GM18867 (cell line): ENCODE results near the gene RAD9B.
A peak's percentile ranks its signal among the peaks of the same experiment; 100 is the strongest.
"Not testable (repeated sequence)": the region's sequence is repeated elsewhere in the genome, so short reads cannot be mapped to it uniquely, and the experiment has no call there.

ENCODE experiments used
- ATAC-seq: cut with Tn5 transposase; IDR thresholded peaks from one replicate; pipeline ENCODE4 v1.9.1; 2021; ENCODE audit warnings: mild to moderate bottlenecking, moderate library complexity; ENCODE audit not compliant: unreplicated experiment

The RAD9B gene

DNA sequence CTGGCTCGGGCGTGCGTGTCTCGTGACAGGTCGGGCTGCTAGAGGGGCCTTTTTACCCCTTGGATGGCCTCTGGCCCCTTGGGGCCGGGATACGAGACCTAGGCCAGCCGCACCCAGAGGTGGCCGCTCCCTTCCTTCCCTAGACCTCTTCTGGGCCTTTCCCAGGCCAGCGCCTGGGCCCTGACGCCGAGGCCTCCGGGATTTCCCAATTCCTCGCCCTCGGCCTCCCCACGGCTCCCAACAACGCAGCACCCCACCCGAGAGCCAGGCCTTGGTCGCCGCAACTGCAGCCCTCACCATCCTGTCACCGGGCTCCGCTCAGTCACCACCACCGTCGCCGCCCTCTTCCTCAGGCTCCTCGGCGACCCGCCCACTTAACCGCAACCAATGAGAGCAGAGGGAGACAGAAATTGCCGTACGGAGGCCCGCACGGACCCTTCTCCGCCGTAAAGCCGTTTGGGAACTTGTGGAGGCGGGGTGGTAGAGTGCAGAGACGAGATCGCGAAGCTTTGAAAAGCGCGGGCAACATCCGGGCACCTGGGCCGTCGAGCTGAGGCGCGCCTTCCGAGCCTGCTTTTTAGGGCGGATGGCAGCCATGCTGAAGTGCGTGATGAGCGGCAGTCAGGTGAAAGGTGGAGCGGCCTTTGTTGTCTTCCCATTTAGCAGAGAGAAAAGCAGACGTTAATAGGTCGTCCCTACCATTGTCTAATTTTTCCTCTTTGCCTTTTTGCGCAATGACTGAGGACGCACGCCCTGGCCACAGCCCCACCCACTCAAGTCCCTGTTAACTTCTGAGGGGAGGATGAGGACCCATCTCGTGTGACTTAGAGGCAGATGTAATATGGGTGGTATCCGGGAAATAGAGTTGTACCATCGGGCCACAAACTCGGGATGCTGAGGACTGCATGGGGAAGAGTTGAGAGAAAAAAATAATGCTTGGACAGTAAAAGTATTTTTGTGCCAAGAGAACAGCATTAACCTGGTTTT lies at the start of gene RAD9B, which contains the start of gene VPS29:
Gene RAD9B, plus strand, starts transcription at position 580 of the 987 bp plus-strand sequence. Its CDS starts 7 bp downstream, at position 587.
Gene VPS29, minus strand, starts transcription at position 360 of the 987 bp plus-strand sequence. Its CDS starts 60 bp downstream, at position 300.
- ATAC-seq = peak; percentile 93

DNA sequence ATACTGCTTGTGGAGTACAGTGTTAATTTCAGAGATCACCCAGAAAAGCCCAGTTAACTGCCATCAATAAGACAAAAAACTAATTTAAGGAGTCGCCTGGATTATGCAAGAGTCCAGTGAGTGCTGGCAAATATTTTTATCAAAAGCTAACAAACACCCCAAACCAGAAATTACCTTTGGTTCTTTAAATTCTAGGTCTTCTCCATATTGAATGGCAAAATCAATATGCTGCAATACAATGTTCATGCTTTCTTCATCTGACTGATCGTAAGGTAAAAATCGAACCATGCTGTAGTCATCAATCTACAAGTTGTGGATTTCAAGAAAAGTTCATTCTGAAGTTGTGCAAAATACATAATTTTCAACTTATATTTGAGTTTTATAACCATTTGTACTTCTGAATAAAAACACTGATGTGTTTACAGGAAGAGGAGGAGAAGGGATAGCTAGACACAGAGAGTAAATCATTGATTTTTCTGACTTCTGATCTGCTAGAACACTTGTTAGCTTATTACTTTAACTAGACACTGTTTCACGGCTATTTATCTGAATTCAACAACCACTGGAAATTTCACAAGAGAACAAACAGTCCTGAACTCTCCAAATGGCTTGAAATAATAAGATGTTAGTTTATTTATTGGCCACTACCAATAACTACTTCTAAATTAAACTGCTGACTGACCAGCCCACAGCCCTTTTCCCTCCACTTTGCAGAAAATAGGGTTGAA lies 48.4 kb upstream of the RAD9B start:
- ATAC-seq = no peak

DNA sequence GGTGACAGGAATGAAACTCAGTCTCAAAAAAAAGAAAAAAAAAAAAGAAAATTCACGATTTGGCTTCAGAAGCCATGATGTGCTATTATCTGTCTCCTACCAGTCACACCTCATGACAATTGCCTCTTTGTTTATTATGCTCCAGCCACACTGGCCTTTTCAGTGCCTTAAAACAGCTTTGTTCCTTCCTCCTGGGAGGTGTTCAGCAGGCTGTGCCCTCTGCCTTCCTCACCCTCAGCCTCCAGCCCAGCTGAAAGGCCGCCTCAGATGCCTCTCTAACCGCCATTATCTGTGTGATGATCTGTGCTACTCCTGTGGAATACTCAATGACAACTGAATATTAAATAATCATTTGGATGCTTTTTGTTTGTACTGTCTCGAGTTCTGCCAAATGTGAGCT lies 43.4 kb upstream of the RAD9B start:
- ATAC-seq = no peak

DNA sequence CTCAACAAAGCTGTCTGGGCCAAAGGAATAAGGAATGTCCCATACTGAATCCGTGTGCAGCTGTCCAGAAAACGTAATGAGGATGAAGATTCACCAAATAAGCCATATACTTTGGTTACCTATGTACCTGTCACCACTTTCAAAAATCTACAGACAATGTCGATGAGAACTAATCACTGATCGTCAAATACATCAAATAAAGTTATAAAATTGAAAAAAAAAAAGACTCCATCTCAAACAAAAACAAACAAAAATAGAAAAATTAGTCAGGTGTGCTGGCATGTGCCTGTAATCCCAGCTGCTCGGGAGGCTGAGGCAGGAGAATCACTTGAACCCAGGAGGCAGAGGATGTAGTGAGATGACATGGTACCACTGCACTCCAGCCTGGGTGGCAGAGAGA lies 40.9 kb upstream of the RAD9B start:
- ATAC-seq = not testable (repeated sequence)

DNA sequence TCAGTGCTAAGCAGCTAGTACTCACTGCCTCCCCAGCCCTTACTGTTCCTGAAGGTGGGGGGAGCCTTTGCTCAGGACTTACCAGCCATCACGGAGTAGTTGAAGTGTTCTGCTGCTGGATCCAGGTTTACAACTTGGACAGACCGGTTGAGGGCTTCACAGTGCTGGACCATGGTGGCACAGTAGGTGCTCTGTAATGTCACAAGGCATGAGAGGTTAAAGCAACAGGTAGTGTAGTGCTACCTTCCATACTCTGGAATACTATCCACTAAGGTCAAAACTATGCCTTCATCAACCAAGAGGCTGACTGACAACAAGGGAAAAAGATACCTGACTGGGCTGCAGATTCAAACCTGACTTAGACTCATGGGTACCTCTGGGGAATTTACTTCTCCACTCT lies 37.1 kb upstream of the RAD9B start:
- no peak for ATAC-seq

DNA sequence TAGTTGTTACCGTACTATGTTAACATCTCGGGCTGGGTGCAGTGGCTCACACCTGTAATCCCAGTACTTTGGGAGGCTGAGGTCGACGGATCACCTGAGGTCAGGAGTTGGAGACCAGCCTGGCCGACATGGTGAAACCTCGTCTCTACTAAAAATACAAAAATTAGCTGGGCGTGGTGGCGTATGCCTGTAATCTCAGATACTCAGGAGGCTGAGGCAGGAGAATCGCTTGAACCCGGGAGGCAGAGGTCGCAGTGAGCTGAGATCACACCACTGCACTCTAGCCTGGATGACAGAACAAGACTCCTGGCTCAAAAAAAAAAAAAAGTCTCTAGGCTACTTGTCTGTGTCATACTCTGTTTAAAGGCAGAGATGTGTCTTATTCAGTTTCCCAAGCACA lies 36.4 kb upstream of the RAD9B start:
- not testable (repeated sequence) for ATAC-seq

DNA sequence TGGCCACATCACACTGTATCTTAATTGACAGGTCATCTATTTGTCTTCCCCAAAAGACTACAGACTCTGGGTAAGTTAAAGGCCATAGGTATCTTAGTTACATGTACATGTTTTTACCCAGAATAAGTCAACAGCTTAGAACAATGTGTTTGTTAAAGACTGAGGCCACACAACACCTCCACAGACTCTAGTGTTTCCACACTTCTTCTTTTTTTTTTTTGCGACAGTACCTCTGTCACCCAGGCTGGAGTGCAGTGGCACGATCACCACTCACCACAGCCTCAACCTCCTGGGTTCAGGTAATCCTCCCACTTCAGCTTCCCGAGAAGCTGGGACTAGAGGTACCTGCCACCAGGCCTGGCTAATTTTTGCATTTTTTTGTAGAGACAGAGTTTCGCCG lies 35.3 kb upstream of the RAD9B start:
- ATAC-seq = no peak

DNA sequence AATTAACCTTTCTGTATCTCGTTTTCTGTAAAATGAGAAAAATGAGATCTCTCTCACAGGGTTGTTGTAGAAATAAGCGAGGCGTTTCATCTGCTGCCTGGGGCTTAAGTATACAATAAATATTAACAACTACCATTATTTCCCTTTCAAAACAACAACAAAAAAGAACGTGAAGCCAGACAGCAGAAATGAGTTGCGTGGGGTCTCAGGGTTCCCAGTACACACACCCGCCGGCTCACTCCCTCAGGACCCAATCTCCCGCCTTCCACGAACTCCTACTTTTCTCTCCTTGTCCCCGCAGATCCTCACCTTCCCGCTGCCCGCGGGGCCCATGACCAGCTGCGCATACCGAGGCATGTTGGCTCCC lies 34.3 kb upstream of the RAD9B start:
- no peak for ATAC-seq

DNA sequence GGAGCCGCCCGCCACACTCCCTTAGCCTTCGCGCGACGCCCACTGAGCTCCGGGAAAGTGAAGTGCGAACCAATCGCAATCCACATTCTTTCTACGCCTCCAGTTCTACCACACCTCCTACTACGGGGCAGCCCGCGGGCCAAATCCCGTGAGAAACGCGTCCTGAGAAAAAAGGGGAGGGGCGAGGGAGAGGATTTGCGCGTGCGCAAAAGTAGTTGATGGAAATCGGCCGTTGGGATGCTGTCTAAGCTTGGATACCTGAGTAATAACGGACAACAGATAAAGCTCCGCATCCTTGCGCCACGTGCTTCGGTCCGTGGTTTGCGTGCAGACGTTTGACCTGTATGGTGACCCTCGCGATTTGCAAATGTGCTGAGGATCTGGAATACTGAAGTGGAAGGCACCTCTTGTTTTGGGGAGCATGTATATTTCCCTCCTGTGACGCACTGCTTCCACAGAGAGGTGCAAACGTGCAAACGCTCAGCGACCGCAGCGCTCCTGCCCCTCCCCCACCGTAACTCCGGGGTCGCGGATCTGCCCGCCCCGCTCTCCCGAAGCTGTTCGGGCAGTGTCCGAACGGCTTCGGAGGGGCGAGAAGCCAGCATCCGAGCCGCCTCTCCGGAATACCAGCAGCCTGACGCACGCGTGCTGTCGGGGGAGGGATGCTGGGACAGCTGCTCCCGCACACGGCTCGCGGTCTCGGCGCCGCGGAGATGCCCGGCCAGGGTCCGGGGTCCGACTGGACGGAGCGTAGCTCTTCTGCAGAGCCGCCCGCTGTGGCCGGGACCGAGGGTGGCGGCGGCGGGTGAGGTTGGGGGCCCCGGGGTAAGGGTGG lies 33.7 kb upstream of the RAD9B start, which contains the start of the genes FAM216A and GPN3:
Gene FAM216A, plus strand, starts transcription at position 632 of the 835 bp plus-strand sequence. Its CDS starts 31 bp downstream, at position 663.
Gene GPN3, minus strand, starts transcription at position 44 of the 835 bp plus-strand sequence. CDS start 54 bp downstream, outside the sequence.
- ATAC-seq = peak; percentile 73

DNA sequence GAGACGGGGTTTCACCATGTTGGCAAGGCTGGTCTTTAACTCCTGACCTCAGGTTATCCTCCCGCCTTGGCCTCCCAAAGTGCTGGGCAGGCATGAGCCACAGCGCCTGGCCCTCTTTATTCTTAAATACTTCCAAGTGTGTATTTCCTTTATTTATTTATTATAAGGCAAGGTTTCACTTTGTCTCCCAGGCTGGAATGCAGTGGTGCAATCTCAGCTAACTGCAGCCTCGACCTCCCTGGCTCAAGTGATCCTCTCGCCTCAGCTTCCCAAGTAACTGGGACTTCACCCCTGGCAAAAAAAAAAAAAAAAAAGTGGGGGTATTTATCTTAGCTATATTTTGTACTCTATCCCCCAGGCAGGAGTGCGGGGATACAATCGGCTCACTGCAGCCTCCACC lies 26.7 kb upstream of the RAD9B start:
- no peak for ATAC-seq

DNA sequence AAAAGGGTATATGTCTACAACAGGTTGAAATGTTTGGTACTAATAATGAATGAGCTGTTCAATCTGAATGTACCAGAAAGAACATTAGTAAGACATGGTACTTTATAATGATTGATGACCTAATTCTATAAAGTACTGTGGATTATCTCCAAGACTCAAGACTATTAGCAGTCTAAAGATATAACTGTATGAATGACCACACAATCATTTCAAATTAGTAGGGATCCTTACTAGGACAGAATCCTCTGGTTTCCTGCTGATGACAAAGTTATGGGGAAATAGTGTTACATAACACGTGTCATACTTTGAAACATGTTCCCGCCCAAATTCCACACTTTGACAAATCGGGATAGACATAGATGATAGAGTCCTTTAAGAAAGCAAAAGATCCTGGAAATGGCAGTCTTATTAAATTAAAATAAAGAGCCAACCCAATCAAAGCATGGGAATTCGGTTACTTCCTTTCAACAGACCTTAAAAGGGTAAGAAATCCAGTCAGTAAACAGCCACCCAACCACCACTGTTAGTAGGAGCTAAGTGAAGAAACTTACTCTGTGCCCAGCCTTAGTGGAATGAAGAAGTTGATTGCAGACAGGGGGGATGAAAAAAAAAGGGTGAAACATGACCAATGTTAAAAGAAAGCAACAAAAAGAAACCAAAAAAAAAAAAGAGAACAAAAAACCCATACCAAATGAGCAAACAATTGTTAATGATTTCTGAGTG lies 3.0 kb upstream of the RAD9B start:
- no peak for ATAC-seq

DNA sequence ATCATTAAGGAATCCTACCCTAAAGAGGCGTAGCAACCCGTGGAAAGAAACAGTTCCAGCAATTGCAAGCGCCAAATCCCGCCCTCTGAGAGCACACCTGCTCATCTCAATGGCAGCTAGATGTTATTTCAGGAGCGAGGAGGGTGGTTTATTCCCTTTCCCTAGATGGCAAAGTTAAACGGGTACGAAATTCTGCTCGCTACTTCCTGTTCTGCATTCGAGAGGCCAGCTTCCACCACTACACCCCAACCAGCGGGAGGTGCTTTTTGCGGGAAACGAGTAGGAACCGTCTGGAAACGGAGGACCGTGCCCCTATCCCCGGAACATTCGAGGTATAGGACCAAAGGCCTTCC lies 756 bp upstream of the RAD9B start:
- ATAC-seq = peak; percentile 18

DNA sequence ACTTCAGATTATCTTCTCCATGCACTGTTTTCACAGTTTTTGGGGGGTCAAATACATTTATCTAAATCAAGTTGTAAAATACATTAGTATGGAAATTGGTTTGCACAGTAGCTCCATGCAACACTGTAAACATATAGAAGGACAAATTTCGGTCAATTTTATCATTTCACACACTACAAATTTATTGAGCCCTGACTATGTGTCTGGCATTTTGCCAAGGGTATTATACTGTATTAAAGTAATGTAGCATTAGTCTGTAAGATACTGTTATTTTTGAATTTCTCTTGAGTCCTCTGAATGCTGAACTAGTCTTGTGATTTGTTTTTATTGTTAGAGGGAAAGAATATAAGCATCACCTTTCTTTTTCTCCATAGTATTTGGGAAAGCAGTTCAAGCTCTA lies 1.3 kb downstream of the RAD9B start:
- no peak for ATAC-seq

DNA sequence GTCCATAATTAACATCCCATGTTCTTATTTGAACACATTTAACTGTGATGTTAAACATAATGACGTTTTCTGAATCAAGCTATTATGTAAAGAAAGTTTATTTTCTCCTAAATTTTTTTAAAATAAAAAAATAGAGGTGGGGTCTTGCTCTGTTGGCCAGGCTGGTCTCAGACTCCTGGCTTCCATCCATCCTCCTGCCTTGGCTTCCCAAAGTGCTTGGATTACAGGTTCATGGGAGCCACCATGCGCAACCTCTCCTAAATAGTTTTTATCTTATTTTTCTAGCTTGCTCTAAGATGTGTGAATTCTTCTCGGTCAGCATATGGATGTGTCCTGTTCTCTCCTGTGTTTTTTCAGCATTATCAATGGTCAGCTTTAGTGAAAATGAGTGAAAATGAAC lies 3.2 kb downstream of the RAD9B start:
- no peak for ATAC-seq

DNA sequence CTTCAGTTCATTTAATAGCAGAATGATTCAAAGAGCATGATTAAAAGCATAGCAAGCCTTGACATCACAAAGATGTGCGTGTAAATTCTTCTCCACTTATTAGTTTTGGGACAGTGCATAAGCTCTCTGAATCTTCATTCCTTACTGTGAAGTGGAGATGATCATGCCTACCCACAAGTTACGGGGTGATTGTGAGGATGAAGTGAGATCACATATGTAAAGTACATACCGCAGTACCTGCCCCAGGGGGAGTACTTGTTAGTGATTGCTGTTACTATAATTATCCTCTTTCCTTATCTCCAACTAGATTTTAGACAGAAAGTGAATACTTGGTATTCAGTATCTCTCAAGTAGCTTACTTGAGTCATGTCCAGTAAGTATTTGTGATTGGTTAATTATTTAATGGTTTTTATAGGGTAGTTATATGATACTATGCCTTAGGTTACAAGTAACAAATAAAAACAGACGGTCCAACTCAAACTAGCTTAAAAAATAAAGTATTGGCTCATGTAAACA lies 6.0 kb downstream of the RAD9B start:
- no peak for ATAC-seq

DNA sequence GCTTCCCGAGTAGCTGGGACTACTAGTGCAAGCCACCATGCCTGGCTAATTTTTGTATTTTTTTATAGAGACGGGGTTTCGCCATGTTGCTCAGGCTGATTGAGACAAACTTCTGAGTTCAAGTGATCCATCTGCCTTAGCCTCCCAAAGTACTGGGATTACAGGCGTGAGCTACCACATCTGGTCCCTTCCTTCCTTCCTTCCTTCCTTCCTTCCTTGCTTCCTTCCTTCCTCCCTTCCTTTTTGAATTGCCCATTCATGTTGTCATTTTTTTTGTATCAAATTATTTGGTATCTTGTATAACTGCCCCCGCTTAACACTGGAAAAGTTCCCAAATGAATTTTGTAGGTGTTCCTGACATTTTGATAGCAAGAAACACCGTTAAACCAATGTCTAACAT lies 11.7 kb downstream of the RAD9B start:
- no peak for ATAC-seq

DNA sequence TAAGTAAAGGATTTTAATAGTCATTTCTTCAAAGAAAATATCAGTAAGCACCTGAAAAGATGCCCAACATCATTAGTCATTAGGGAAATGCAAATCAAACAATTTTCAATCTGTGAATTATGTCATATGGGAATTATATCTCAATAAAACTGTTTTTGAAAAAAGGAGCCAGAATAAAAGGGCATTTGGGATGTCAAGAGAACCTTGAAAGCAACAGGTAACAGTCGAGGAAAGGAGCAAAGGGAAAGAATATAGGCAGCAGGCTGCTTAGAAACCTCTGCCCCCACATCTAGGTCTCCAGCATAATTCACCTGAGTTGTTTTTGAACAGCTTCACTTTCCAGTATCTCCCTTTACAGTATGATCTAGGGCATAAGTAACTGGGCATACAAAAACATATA lies 12.2 kb downstream of the RAD9B start:
- ATAC-seq = no peak

DNA sequence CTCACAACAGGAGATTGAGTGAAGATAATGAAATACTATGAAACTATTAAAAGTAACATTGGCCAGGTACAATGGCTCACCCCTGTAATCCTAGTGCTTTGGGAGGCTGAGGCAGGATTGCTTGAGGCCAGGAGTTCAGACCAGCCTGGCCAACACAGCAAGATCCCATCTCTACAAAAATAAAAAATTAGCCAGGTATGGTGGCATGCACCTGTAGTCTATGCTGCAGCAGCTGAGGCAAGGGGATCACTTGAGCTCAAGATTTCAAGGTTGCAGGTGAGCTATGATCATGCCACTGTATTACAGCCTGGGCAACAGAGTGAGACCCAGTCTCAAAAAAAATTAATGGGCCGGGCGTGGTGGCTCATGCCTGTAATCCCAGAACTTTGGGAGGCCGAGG lies 14.9 kb downstream of the RAD9B start:
- no peak for ATAC-seq

DNA sequence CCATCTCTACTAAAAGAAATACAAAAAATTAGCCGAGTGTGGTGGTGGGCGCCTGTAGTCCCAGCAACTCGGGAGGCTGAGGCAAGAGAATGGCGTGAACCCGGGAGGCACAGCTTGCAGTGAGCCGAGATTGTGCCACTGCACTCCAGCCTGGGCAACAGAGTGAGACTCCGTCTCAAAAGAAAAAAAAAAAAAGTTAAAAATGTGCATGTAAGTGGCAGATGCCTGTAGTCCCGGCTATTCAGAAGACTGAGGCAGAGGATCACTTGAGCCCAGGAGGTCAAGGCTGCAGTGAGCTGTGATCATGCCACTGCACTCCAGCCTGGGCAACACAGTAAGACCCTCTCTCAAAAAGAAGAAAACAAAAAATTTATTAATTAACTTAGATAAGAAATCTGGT lies 15.9 kb downstream of the RAD9B start:
- not testable (repeated sequence) for ATAC-seq
